Activated CD8-positive, alpha-beta T cell treated with anti-CD3 and anti-CD28 coated beads for 36 hours (primary cell): ENCODE data around the gene ETHE1. TPM values are rescaled to one million over a fixed set of nuclear protein-coding genes. Genes with fewer than 3 reads are reported as not detected.

ENCODE experiments used
- ATAC-seq: fragments of 200-7000 bp; cut with Tn5 transposase; one replicate; pipeline ENCODE4 v1.10.0; 2021; ENCODE audit warnings: mild to moderate bottlenecking, moderate library complexity
- CTCF ChIA-PET: fragments of 350-600 bp; sonication (Branson Sonifier 250); formaldehyde crosslinking; loops from one replicate; lab custom pipeline; 2021; ENCODE audit warnings: antibody characterized with exemption; lab: Charles Lee
- POLR2A ChIA-PET: fragments of 350-600 bp; sonication (Branson Sonifier 250); formaldehyde crosslinking; loops from one replicate; lab custom pipeline; 2021; ENCODE audit warnings: antibody characterized with exemption; lab: Charles Lee
- DNase-seq: peaks from one replicate; pipeline ENCODE4 v3.0.0-alpha.2; 2020
- H3K27ac Mint-ChIP-seq: one replicate; pipeline ENCODE4 v1.8.0; 2021; ENCODE audit warnings: mild to moderate bottlenecking, mixed read lengths
- H3K27me3 Mint-ChIP-seq: one replicate; pipeline ENCODE4 v1.8.0; 2021; ENCODE audit warnings: mixed read lengths
- H3K36me3 Mint-ChIP-seq: one replicate; pipeline ENCODE4 v1.8.0; 2021; ENCODE audit warnings: low read depth, mixed read lengths
- H3K4me1 Mint-ChIP-seq: one replicate; pipeline ENCODE4 v1.8.0; 2021; ENCODE audit warnings: low read depth, mixed read lengths
- H3K4me3 Mint-ChIP-seq: one replicate; pipeline ENCODE4 v1.8.0; 2021; ENCODE audit warnings: mild to moderate bottlenecking, moderate library complexity, mixed read lengths
- H3K9me3 Mint-ChIP-seq: one replicate; pipeline ENCODE4 v1.8.0; 2021; ENCODE audit warnings: mixed read lengths
- intact Hi-C: fragments of 100-400 bp; cut with micrococcal nuclease; formaldehyde crosslinking; loops from one replicate; pipeline ENCODE4 v1.10.0; 2022
- total RNA-seq, 2 experiments: library from RNA; stranded (reverse); gene quantifications; one replicate each; pipeline ENCODE4 v1.2.3, GENCODE V29; 2021
- TF ChIP-seq, protein P1 (sequence below): fragments of 200-600 bp; IDR thresholded peaks from one replicate; pipeline ENCODE4 v1.8.0; 2022; ENCODE audit warnings: antibody characterized with exemption, mild to moderate bottlenecking

ETHE1 gene
- total RNA-seq, 2 experiments from 2014 or later: 50.9 to 57.1 TPM

DNA sequence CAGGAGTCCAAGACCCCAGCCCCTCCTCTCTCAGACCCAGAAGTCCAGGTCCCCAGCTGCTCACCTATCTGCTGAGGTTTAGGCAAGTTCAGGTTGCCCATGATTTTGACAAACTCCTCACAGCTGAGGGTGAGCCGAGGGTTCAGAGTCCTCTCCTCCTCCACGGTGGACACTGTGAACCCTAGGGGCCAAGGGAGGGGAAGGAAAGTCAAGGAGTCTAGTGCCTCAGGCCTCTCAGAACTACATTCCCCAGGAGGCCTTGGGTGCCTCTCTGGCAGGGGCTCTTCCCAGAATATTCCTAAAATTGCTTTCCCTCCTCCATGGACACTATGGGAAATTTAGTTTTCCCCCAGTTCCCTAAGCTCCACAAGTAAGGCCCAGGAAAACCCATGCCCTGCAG is 19.1 kb downstream of the ETHE1 start:
- TF ChIP-seq, protein P1, sequence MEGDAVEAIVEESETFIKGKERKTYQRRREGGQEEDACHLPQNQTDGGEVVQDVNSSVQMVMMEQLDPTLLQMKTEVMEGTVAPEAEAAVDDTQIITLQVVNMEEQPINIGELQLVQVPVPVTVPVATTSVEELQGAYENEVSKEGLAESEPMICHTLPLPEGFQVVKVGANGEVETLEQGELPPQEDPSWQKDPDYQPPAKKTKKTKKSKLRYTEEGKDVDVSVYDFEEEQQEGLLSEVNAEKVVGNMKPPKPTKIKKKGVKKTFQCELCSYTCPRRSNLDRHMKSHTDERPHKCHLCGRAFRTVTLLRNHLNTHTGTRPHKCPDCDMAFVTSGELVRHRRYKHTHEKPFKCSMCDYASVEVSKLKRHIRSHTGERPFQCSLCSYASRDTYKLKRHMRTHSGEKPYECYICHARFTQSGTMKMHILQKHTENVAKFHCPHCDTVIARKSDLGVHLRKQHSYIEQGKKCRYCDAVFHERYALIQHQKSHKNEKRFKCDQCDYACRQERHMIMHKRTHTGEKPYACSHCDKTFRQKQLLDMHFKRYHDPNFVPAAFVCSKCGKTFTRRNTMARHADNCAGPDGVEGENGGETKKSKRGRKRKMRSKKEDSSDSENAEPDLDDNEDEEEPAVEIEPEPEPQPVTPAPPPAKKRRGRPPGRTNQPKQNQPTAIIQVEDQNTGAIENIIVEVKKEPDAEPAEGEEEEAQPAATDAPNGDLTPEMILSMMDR: no peak
- CTCF ChIA-PET: no interaction called here
- ATAC-seq (no peak), DNase-seq (no peak)
- POLR2A ChIA-PET: no interaction called here
- Mint-ChIP-seq H3K4me1 (peaks cover 15% of the 10 kb centered on the region), H3K36me3 (peaks cover 18% of the 10 kb centered on the region), H3K4me3 (no peak overlapping the region), H3K27me3 (no peaks in the 10 kb centered on the region), H3K27ac (no peak overlapping the region), H3K9me3 (no peaks in the 10 kb centered on the region)
- intact Hi-C loops: no loop called here

DNA sequence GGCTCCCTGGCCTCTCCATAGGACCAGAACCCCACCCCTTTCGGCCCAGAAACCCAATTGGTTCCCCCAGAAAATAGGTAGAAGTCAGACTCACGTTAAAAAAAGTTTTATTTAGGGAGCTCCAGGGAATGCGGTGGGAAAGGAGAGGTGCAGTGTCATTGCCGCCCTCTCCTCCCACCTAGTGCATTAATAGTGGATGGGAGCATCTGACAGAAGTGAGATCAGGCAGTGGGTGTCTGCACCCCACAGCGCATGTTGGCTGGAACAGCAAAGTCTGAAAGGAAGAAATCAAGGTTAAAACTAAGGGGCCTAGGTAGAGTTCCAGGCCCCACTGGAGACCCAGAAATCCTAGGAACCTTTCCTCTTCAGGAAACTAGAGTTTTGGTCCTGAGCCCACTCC is 20.4 kb downstream of the ETHE1 start:
- H3K9me3 Mint-ChIP-seq: no peaks in the 10 kb centered on the region
- ATAC-seq (no peak), DNase-seq (no peak)
- POLR2A ChIA-PET: interaction anchor here (0.5 kb wide), 1 partner anchor 179 kb away, joined by 3 read pairs; no protein-coding TSS in a partner anchor
- intact Hi-C loops: no loop called here
- H3K4me1 Mint-ChIP-seq: peaks cover 17% of the 10 kb centered on the region
- H3K36me3 Mint-ChIP-seq: peaks cover 19% of the 10 kb centered on the region
- no peak overlapping the region for H3K27ac Mint-ChIP-seq
- TF ChIP-seq, protein P1: no peak
- H3K4me3 Mint-ChIP-seq: no peak overlapping the region
- CTCF ChIA-PET: interaction anchor here (1.5 to 4.0 kb wide), 2 partner anchors 13 to 18 kb away, joined by 3 to 31 read pairs; no protein-coding TSS in a partner anchor
- H3K27me3 Mint-ChIP-seq: no peaks in the 10 kb centered on the region

DNA sequence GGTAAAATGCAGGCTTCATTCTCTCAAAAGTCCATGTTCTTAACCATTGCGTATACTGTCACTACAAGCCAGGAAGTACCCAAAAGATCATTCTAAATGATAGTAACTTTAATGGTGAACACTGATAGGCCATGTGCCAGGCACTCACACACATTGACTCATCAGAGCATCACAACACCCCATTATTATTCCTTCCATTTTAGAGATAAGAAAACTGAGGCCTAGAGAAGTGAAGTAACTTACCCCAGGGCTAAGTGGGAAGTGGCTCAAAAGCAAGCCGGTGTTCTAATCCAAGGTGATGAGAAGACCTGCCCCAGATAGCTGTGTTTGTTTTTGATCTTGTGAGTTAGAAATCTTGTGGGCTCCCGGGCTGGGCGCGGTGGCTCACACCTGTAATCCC is 21.1 kb downstream of the ETHE1 start:
- CTCF ChIA-PET: interaction anchor here (1.4 to 5.1 kb wide), 4 partner anchors 14 to 58 kb away, joined by 3 to 39 read pairs (median 17); no protein-coding TSS in a partner anchor
- POLR2A ChIA-PET: interaction anchor here (0.5 to 1.4 kb wide), 3 partner anchors 12 to 180 kb away, joined by 3 to 4 read pairs (median 3); no protein-coding TSS in a partner anchor
- ATAC-seq: no peak
- peaks cover 17% of the 10 kb centered on the region for H3K4me1 Mint-ChIP-seq
- no peak for DNase-seq
- peaks cover 21% of the 10 kb centered on the region for H3K36me3 Mint-ChIP-seq
- no peak overlapping the region for H3K4me3 Mint-ChIP-seq
- intact Hi-C loops: no loop called here
- no peaks in the 10 kb centered on the region for H3K9me3 Mint-ChIP-seq
- TF ChIP-seq, protein P1: no peak
- H3K27ac Mint-ChIP-seq: peak overlapping the region; percentile 18
- H3K27me3 Mint-ChIP-seq: no peaks in the 10 kb centered on the region

- Mint-ChIP-seq H3K27ac (peak overlapping the region; percentile 77), H3K36me3 (peaks cover 18% of the 10 kb centered on the region), H3K27me3 (no peaks in the 10 kb centered on the region), H3K9me3 (no peaks in the 10 kb centered on the region), H3K4me1 (peaks cover 18% of the 10 kb centered on the region), H3K4me3 (peak overlapping the region; percentile 96)
- CTCF ChIA-PET: interaction anchor here (1.4 to 5.1 kb wide), 5 partner anchors 15 to 72 kb away, joined by 3 to 39 read pairs (median 7); no protein-coding TSS in a partner anchor
- no peak for DNase-seq
- TF ChIP-seq, protein P1: no peak
- no peak for ATAC-seq
- POLR2A ChIA-PET: interaction anchor here (0.9 to 1.7 kb wide), 6 partner anchors 13 to 45 kb away, joined by 3 to 4 read pairs (median 4); no protein-coding TSS in a partner anchor
- intact Hi-C loops: no loop called here
Measured at GRCh38 chr19:43505186-43505456, 21.9 kb downstream of the ETHE1 start.

DNA sequence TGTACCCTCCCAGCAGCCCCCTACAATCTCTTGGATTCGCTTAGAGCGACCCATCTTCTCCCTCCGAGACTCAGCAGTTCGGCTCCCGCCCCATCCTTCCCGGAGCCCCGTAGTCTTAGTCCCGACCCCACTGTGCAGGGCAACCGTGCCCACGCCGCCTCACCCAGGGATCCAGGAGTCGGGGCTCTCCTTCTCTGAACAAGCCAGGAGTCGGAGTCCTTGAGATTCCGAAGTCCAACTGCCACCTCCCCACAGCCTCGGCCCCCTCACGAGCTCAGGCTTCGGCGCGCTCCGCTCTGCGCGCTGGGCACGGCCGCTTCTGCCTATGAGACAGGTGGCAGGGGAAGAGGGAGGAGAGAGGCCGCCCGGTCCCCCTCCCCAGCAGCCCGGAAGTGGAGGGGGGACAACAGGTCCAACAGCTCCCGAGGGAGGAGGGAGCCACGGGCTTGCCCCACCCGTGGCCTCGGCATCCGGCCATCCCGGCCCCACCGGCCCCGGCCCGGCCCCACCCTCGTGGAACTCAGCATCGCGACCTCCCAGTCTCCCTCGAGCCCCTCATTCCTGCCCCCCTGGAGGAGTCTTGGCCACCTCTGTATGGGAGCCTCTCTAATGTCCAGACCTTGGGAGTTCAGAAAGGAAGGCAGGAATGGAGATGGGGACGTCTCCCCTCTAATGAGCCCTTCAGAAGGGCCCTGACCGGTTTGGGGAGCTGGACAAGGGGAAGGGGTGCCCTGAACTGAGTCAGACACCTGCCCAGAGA is 22.4 kb downstream of the ETHE1 start, which contains the start of gene PHLDB3:
TSS of gene PHLDB3 (minus strand) at position 321 of the 760 bp plus-strand sequence. CDS start 628 bp downstream, outside the sequence.
- POLR2A ChIA-PET: interaction anchor here (0.8 to 1.7 kb wide), 10 partner anchors 14 to 92 kb away, joined by 3 to 6 read pairs (median 4); partner anchors contain the start of gene ZNF576
- Mint-ChIP-seq H3K27ac (peak within 1 kb of the TSS; percentile 97), H3K36me3 (peaks cover 18% of the 10 kb centered on the region), H3K4me3 (peak within 1 kb of the TSS; percentile 96), H3K9me3 (no peaks in the 10 kb centered on the region), H3K27me3 (no peaks in the 10 kb centered on the region), H3K4me1 (peaks cover 18% of the 10 kb centered on the region)
- peak; percentile 38 for ATAC-seq
- intact Hi-C loops: loop anchor here (5.0 kb wide), 1 partner anchor 42 kb away; no protein-coding TSS in a partner anchor
- TF ChIP-seq, protein P1: no peak
- peak; percentile 62 for DNase-seq
- CTCF ChIA-PET: interaction anchor here (1.0 to 5.1 kb wide), 9 partner anchors 11 to 72 kb away, joined by 3 to 39 read pairs (median 5); partner anchors contain the start of gene ETHE1
